ENCODE measurements around the gene ERBB2.
A peak's percentile ranks its signal among the peaks of the same experiment; 100 is the strongest.

The ERBB2 gene

GRCh38 chr17:39765175-39765574 lies 65.3 kb downstream of the ERBB2 start:
- TF ChIP-seq CTCF (conservative IDR thresholded peaks at IDR 0.05; ENCODE audit: low read depth, low read length) = no peak
- no peak for DNase-seq (ENCODE audit: low read depth)
- H3K4me3 ChIP-seq (ENCODE audit: low read length) = no peak overlapping the region

GRCh38 chr17:39765766-39766165 lies 65.9 kb downstream of the ERBB2 start:
- TF ChIP-seq CTCF (conservative IDR thresholded peaks at IDR 0.05; ENCODE audit: low read depth, low read length) = no peak
- H3K4me3 ChIP-seq (ENCODE audit: low read length) = no peak overlapping the region
- no peak for DNase-seq (ENCODE audit: low read depth)

GRCh38 chr17:39767147-39767546 lies 67.3 kb downstream of the ERBB2 start:
- DNase-seq (ENCODE audit: low read depth) = no peak
- TF ChIP-seq CTCF (conservative IDR thresholded peaks at IDR 0.05; ENCODE audit: low read depth, low read length) = no peak
- H3K4me3 ChIP-seq (ENCODE audit: low read length) = no peak overlapping the region

- H3K4me3 ChIP-seq (ENCODE audit: low read length) = no peak overlapping the region
- TF ChIP-seq CTCF (conservative IDR thresholded peaks at IDR 0.05; ENCODE audit: low read depth, low read length) = no peak
- DNase-seq (ENCODE audit: low read depth) = peak; percentile 11
Measured at GRCh38 chr17:39769974-39770587, 70.2 kb downstream of the ERBB2 start.

- no peak for TF ChIP-seq CTCF (conservative IDR thresholded peaks at IDR 0.05; ENCODE audit: low read depth, low read length)
- H3K4me3 ChIP-seq (ENCODE audit: low read length) = no peak overlapping the region
- DNase-seq (ENCODE audit: low read depth) = no peak
Measured at GRCh38 chr17:39772415-39772814, 72.6 kb downstream of the ERBB2 start.

- no peak for TF ChIP-seq CTCF (conservative IDR thresholded peaks at IDR 0.05; ENCODE audit: low read depth, low read length)
- H3K4me3 ChIP-seq (ENCODE audit: low read length) = no peak overlapping the region
- no peak for DNase-seq (ENCODE audit: low read depth)
Measured at GRCh38 chr17:39772987-39773934, 73.4 kb downstream of the ERBB2 start.

All from retinal pigment epithelial cell (primary cell).